Mucosa of gallbladder (tissue), 1 donor: Measurements from ENCODE around the gene CBFA2T3. TPM values are rescaled to one million over a fixed set of nuclear protein-coding genes. Genes with fewer than 3 reads are reported as not detected.

Experiments
- DNase-seq: peaks from one replicate; pipeline ENCODE4 v3.0.0-alpha.2; 2020; ENCODE audit warnings: low spot score
- total RNA-seq: library from RNA; stranded (reverse); gene quantifications from one replicate; pipeline ENCODE4 v1.2.1, GENCODE V29; 2021
- donor health status: DM: no; HTN: no; CAD: no.

The CBFA2T3 gene
- total RNA-seq, 1 donor from 2014 or later: 5.2 TPM

GRCh38 chr16:88877564-88878289 lies 99.3 kb downstream of the CBFA2T3 start:
- DNase-seq: no peak

- DNase-seq: no peak
Measured at GRCh38 chr16:88876942-88877526, 100.0 kb downstream of the CBFA2T3 start.

GRCh38 chr16:88875703-88876234 lies 101.2 kb downstream of the CBFA2T3 start:
- DNase-seq: no peak

GRCh38 chr16:88874938-88875599 lies 101.9 kb downstream of the CBFA2T3 start:
- DNase-seq: no peak

- DNase-seq: no peak
Measured at GRCh38 chr16:88872650-88873331, 104.2 kb downstream of the CBFA2T3 start.

- DNase-seq: no peak
Measured at GRCh38 chr16:88871730-88872416, 105.1 kb downstream of the CBFA2T3 start.

- no peak for DNase-seq
Measured at GRCh38 chr16:88871349-88871702, 105.7 kb downstream of the CBFA2T3 start.

- DNase-seq: no peak
Measured at GRCh38 chr16:88870608-88871348, 106.2 kb downstream of the CBFA2T3 start.

- no peak for DNase-seq
Measured at GRCh38 chr16:88869673-88869980, 107.4 kb downstream of the CBFA2T3 start.

- no peak for DNase-seq
Measured at GRCh38 chr16:88868974-88869672, 107.9 kb downstream of the CBFA2T3 start.

GRCh38 chr16:88867581-88868246 lies 109.3 kb downstream of the CBFA2T3 start:
- no peak for DNase-seq

GRCh38 chr16:88866151-88866920 lies 110.7 kb downstream of the CBFA2T3 start, which contains the start of gene PABPN1L:
Gene PABPN1L, minus strand, starts transcription at chr16:88866660. Its CDS starts 54 bp downstream, at chr16:88866606.
- no peak for DNase-seq

GRCh38 chr16:88865742-88866141 lies 111.3 kb downstream of the CBFA2T3 start:
- no peak for DNase-seq

GRCh38 chr16:88865310-88865709 lies 111.7 kb downstream of the CBFA2T3 start:
- DNase-seq: no peak

- DNase-seq: no peak
Measured at GRCh38 chr16:88864521-88864920, 112.5 kb downstream of the CBFA2T3 start.

GRCh38 chr16:88864099-88864498 lies 112.9 kb downstream of the CBFA2T3 start:
- DNase-seq: no peak

GRCh38 chr16:88863426-88863825 lies 113.6 kb downstream of the CBFA2T3 start:
- no peak for DNase-seq

- DNase-seq: no peak
Measured at GRCh38 chr16:88862968-88863367, 114.0 kb downstream of the CBFA2T3 start.

- DNase-seq: no peak
Measured at GRCh38 chr16:88861359-88861758, 115.6 kb downstream of the CBFA2T3 start.
